HEK293T (cell line): ENCODE measurements around the gene ASB16.

Source experiments
- BHLHE40 ChIP-seq: fragments of 450-650 bp; IDR thresholded peaks from 2 replicates; pipeline ENCODE4 v1.6.1; 2016; ENCODE audit warnings: mild to moderate bottlenecking, moderate library complexity, borderline replicate concordance
- ELF4 ChIP-seq: fragments of 450-650 bp; IDR thresholded peaks from 2 replicates; pipeline ENCODE4 v1.6.1; 2017; ENCODE audit warnings: antibody characterized with exemption
- FOXK2 ChIP-seq: fragments of 450-650 bp; IDR thresholded peaks from 2 replicates; pipeline ENCODE4 v1.6.1; 2016; ENCODE audit warnings: mild to moderate bottlenecking
- HDGF ChIP-seq: fragments of 450-650 bp; IDR thresholded peaks from 2 replicates; pipeline ENCODE4 v1.6.1; 2017; ENCODE audit warnings: antibody characterized with exemption, borderline replicate concordance
- LEF1 ChIP-seq: fragments of 450-650 bp; IDR thresholded peaks from 2 replicates; pipeline ENCODE4 v1.6.1; 2017; ENCODE audit warnings: mild to moderate bottlenecking, borderline replicate concordance
- SP1 ChIP-seq: fragments of 450-650 bp; IDR thresholded peaks from 2 replicates; pipeline ENCODE4 v1.6.1; 2017
- SUZ12 ChIP-seq: fragments of 450-650 bp; IDR thresholded peaks from 2 replicates; pipeline ENCODE4 v1.6.1; 2016; ENCODE audit warnings: mild to moderate bottlenecking

DNA sequence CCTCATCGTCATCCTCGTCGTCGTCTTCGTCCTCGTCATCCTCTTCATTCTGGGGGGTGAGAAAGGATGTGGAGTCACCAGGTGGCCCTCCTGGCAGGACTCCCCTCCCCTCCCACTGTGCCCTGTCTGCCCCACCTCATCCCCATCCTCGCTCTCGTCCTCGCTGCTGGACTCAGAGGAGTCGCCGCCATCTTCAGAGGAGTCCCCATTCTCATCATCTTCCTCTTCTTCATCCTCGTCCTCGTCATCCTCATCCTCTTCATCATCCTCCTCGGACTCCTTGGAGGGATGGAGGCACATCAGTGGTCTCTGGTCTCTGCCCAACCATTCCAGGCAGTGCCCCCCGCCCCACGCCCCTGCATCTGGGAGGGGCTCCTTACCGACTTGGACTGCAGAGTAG, 36.8 kb downstream of the ASB16 start:
- TF ChIP-seq SP1 (no peak), ELF4 (no peak), BHLHE40 (no peak), SUZ12 (no peak), HDGF (no peak), FOXK2 (no peak), LEF1 (no peak)
